Suprapubic skin (tissue), 4 donors: ENCODE measurements around the gene OPALIN.

Source experiments
- EP300 ChIP-seq: sonication (generic); formaldehyde crosslinking; IDR thresholded peaks from one replicate; pipeline ENCODE4 v1.6.1; 2017; ENCODE audit warnings: antibody characterized with exemption
- POLR2A ChIP-seq, 2 donors: fragments of 450-650 bp; IDR thresholded peaks; one replicate each; pipeline ENCODE4 v1.6.1; 2017; ENCODE audit warnings: antibody characterized with exemption in 2 of 2, mild to moderate bottlenecking in 2 of 2, moderate library complexity in 2 of 2
- POLR2AphosphoS5 ChIP-seq, 3 donors: sonication (generic); formaldehyde crosslinking; IDR thresholded peaks; one replicate each; pipeline ENCODE4 v1.6.1; 2017; ENCODE audit warnings: antibody characterized with exemption in 3 of 3
- TF ChIP-seq, protein P1 (sequence below), 2 donors: fragments of 200-600 bp in 1 of 2; fragments of 450-650 bp in 1 of 2; sonication (generic) in 1 of 2; IDR thresholded peaks; one replicate each; pipeline ENCODE4 v1.5.1; 2016 to 2019; ENCODE audit warnings: antibody characterized with exemption in 2 of 2, mild to moderate bottlenecking in 1 of 2, moderate library complexity in 1 of 2

DNA sequence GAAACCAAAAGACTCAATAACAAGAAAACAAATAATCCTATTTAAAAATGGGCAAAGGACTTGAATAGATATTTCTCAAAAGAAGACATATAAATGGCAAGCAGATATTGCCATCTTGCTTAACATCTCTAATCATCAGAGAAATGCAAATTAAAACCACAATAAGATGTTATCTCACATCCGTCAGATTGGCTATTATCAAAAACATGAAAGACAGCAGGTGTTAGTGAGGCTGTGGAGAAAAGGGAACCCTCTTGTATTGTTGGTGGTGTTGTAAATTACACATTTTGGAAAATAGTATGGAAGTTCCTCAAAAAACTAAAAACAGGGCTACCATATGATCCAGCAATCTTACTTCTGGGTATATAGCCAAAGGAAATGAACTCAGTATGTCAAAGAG lies 25.7 kb downstream of the OPALIN start:
- no peak for TF ChIP-seq POLR2A (IDR thresholded peaks at IDR 0.05)
- TF ChIP-seq, protein P1, sequence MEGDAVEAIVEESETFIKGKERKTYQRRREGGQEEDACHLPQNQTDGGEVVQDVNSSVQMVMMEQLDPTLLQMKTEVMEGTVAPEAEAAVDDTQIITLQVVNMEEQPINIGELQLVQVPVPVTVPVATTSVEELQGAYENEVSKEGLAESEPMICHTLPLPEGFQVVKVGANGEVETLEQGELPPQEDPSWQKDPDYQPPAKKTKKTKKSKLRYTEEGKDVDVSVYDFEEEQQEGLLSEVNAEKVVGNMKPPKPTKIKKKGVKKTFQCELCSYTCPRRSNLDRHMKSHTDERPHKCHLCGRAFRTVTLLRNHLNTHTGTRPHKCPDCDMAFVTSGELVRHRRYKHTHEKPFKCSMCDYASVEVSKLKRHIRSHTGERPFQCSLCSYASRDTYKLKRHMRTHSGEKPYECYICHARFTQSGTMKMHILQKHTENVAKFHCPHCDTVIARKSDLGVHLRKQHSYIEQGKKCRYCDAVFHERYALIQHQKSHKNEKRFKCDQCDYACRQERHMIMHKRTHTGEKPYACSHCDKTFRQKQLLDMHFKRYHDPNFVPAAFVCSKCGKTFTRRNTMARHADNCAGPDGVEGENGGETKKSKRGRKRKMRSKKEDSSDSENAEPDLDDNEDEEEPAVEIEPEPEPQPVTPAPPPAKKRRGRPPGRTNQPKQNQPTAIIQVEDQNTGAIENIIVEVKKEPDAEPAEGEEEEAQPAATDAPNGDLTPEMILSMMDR (IDR thresholded peaks at IDR 0.05): no peak
- TF ChIP-seq POLR2AphosphoS5 (IDR thresholded peaks at IDR 0.05): no peak
- no peak for TF ChIP-seq EP300
